IMR-90 (cell line): ENCODE measurements around the gene GALNT7. TPM values are rescaled to one million over a fixed set of nuclear protein-coding genes. Genes with fewer than 3 reads are reported as not detected.

Experiments used
- ATAC-seq: fragments of 200-7000 bp; cut with Tn5 transposase; 2 replicates; pipeline ENCODE4 v1.9.1; 2020; ENCODE audit warnings: low read depth, mild to moderate bottlenecking, moderate library complexity
- BruUV-seq: library from RNA; stranded (reverse); fragments of 400-500 nt; replicated peaks from 2 replicates; lab custom pipeline; 2021; lab: Mats Ljungman, UMichigan
- CTCF ChIA-PET: fragments of 300-600 bp; formaldehyde crosslinking; extraction: SDS; loops from one replicate; lab custom pipeline; 2021; ENCODE audit warnings: antibody characterized with exemption; lab: Yijun Ruan, JAX
- POLR2A ChIA-PET: fragments of 300-600 bp; sonication (Branson Sonifier 250); formaldehyde crosslinking; loops from one replicate; lab custom pipeline; 2022; ENCODE audit warnings: antibody characterized with exemption; ENCODE audit not compliant: unreplicated experiment; lab: Charles Lee
- DNase-seq: peaks from one replicate; pipeline ENCODE4 v3.0.0; 2013
- H2AFZ ChIP-seq: replicated peaks from 2 replicates; pipeline ENCODE3; 2013; ENCODE audit warnings: low read length, mild to moderate bottlenecking; ENCODE audit not compliant: poor library complexity
- H2AK5ac ChIP-seq: 2 replicates; pipeline ENCODE4 v1.6.1; 2013; ENCODE audit warnings: low read depth, low read length, inconsistent platforms
- H2AK9ac ChIP-seq: replicated peaks from 2 replicates; pipeline ENCODE3; 2013; ENCODE audit warnings: mild to moderate bottlenecking, low read depth, low read length, moderate library complexity; ENCODE audit not compliant: poor library complexity
- H2BK120ac ChIP-seq: 2 replicates; pipeline ENCODE4 v1.6.1; 2013; ENCODE audit warnings: low read depth, low read length, inconsistent platforms
- H2BK15ac ChIP-seq: 3 replicates; pipeline ENCODE4 v1.6.1; 2013; ENCODE audit warnings: low read depth, low read length, inconsistent platforms
- H2BK20ac ChIP-seq: 2 replicates; pipeline ENCODE4 v1.6.1; 2013; ENCODE audit warnings: low read depth, mild to moderate bottlenecking, inconsistent platforms, low read length, moderate library complexity
- H2BK5ac ChIP-seq: 2 replicates; pipeline ENCODE4 v1.6.1; 2013; ENCODE audit warnings: mild to moderate bottlenecking, low read depth, low read length, inconsistent platforms; ENCODE audit not compliant: poor library complexity, severe bottlenecking
- H3K14ac ChIP-seq: replicated peaks from 2 replicates; pipeline ENCODE4 v1.6.1; 2013; ENCODE audit warnings: low read depth, low read length, inconsistent platforms
- H3K18ac ChIP-seq: 2 replicates; pipeline ENCODE4 v1.6.1; 2013; ENCODE audit warnings: low read depth, low read length, control low read depth
- H3K23ac ChIP-seq: 2 replicates; pipeline ENCODE4 v1.6.1; 2013; ENCODE audit warnings: low read depth, low read length, inconsistent platforms
- H3K27ac ChIP-seq: 2 replicates; pipeline ENCODE4 v1.5.1; 2013; ENCODE audit warnings: mild to moderate bottlenecking, control low read depth, low read length; ENCODE audit not compliant: insufficient read depth
- H3K27me3 ChIP-seq: 2 replicates; pipeline ENCODE4 v1.6.1; 2013; ENCODE audit warnings: low read length; ENCODE audit not compliant: control insufficient read depth, insufficient read depth
- H3K36me3 ChIP-seq: 2 replicates; pipeline ENCODE4 v1.6.1; 2013; ENCODE audit warnings: low read length, mixed read lengths; ENCODE audit not compliant: control insufficient read depth, insufficient read depth
- H3K4ac ChIP-seq: 2 replicates; pipeline ENCODE4 v1.6.1; 2013; ENCODE audit warnings: low read depth, low read length, inconsistent platforms
- H3K4me1 ChIP-seq: 2 replicates; pipeline ENCODE4 v1.6.1; 2013; ENCODE audit warnings: low read length, mixed read lengths; ENCODE audit not compliant: control insufficient read depth, insufficient read depth
- H3K4me2 ChIP-seq: 2 replicates; pipeline ENCODE4 v1.6.1; 2013; ENCODE audit warnings: low read depth, mild to moderate bottlenecking, control low read depth, low read length, moderate library complexity
- H3K4me3 ChIP-seq: 2 replicates; pipeline ENCODE4 v1.5.1; 2013; ENCODE audit warnings: low read depth, mild to moderate bottlenecking, control low read depth, low read length, moderate library complexity; ENCODE audit not compliant: insufficient read depth
- H3K56ac ChIP-seq: 2 replicates; pipeline ENCODE4 v1.6.1; 2013; ENCODE audit warnings: low read length, inconsistent platforms; ENCODE audit not compliant: insufficient read depth; ENCODE audit errors: extremely low read depth
- H3K79me1 ChIP-seq, 2 experiments: 2 replicates each; pipeline ENCODE4 v1.6.1; 2013; ENCODE audit warnings: low read length in 2 of 2, inconsistent platforms in 1 of 2, low read depth in 1 of 2
- H3K9ac ChIP-seq: 2 replicates; pipeline ENCODE4 v1.6.1; 2013; ENCODE audit warnings: low read depth, low read length, control low read depth
- H3K9me1 ChIP-seq: 2 replicates; pipeline ENCODE4 v1.6.1; 2013; ENCODE audit warnings: low read length, inconsistent platforms; ENCODE audit not compliant: insufficient read depth
- H3K9me3 ChIP-seq: 2 replicates; pipeline ENCODE4 v1.6.1; 2013; ENCODE audit warnings: low read length; ENCODE audit not compliant: control insufficient read depth, insufficient read depth
- H4K20me1 ChIP-seq: 2 replicates; pipeline ENCODE4 v1.6.1; 2013; ENCODE audit warnings: low read length, inconsistent platforms; ENCODE audit not compliant: insufficient read depth
- H4K5ac ChIP-seq: 2 replicates; pipeline ENCODE4 v1.6.1; 2013; ENCODE audit warnings: mild to moderate bottlenecking, low read depth, low read length, control low read depth
- H4K8ac ChIP-seq, 2 experiments: 2 replicates each; pipeline ENCODE4 v1.6.1; 2013; ENCODE audit warnings: low read depth in 2 of 2, low read length in 2 of 2, control low read depth in 1 of 2, inconsistent platforms in 1 of 2
- H4K91ac ChIP-seq: 2 replicates; pipeline ENCODE4 v1.6.1; 2013; ENCODE audit warnings: low read depth, low read length, inconsistent platforms; ENCODE audit not compliant: insufficient read depth
- CEBPB ChIP-seq: IDR thresholded peaks from 2 replicates; pipeline ENCODE4 v1.6.1; 2012; ENCODE audit warnings: low read depth, low read length, improper control_type of control experiment
- CHD1 ChIP-seq: IDR thresholded peaks from 2 replicates; pipeline ENCODE4 v1.6.1; 2012; ENCODE audit warnings: low read depth, low read length, improper control_type of control experiment
- CTCF ChIP-seq: conservative IDR thresholded peaks from 2 replicates; pipeline ENCODE4 v1.5.1; 2012; ENCODE audit warnings: mild to moderate bottlenecking, low read depth, low read length, improper control_type of control experiment
- MAFK ChIP-seq: IDR thresholded peaks from 2 replicates; pipeline ENCODE4 v1.6.1; 2012; ENCODE audit warnings: low read depth, low read length, improper control_type of control experiment
- MAZ ChIP-seq: IDR thresholded peaks from 2 replicates; pipeline ENCODE4 v1.6.1; 2012; ENCODE audit warnings: low read depth, mild to moderate bottlenecking, low read length, improper control_type of control experiment, moderate library complexity, borderline replicate concordance
- MXI1 ChIP-seq: IDR thresholded peaks from 2 replicates; pipeline ENCODE4 v1.6.1; 2012; ENCODE audit warnings: low read depth, mild to moderate bottlenecking, low read length, moderate library complexity, borderline replicate concordance
- NFE2L2 ChIP-seq: fragments of 150-350 bp; IDR thresholded peaks from 2 replicates; pipeline ENCODE4 v1.6.1; 2016; ENCODE audit warnings: low read depth, mild to moderate bottlenecking, low read length
- RAD21 ChIP-seq: IDR thresholded peaks from 2 replicates; pipeline ENCODE4 v1.6.1; 2012; ENCODE audit warnings: low read length, improper control_type of control experiment
- RCOR1 ChIP-seq: IDR thresholded peaks from 2 replicates; pipeline ENCODE4 v1.6.1; 2012; ENCODE audit warnings: mild to moderate bottlenecking, low read length, improper control_type of control experiment; ENCODE audit not compliant: insufficient replicate concordance
- SMC3 ChIP-seq: fragments of 150-350 bp; IDR thresholded peaks from 2 replicates; pipeline ENCODE4 v1.6.1; 2016; ENCODE audit warnings: low read depth, mild to moderate bottlenecking, antibody characterized with exemption, low read length, moderate library complexity
- WGBS, 2 experiments: methylation state at CpG; one replicate each; pipeline versions ENCODE4 v1.1.5 to v1.1.7; 2013; ENCODE audit warnings: missing lambda C conversion rate in 2 of 2; ENCODE audit not compliant: insufficient read length in 1 of 2; ENCODE audit errors: extremely low coverage in 2 of 2; 5-methylcytosine and 5-hydroxymethylcytosine counted together
- dilution Hi-C: fragments of 300-500 bp; cut with HindIII; formaldehyde crosslinking; loops from one replicate; pipeline ENCODE4 v1.14.3; 2018; ENCODE audit warnings: low sequenced_read_pairs; ENCODE audit not compliant: unreplicated experiment
- in situ Hi-C: fragments of 300-500 bp; cut with MboI; formaldehyde crosslinking; loops from 3 replicates; pipeline ENCODE4 v1.14.3; 2019; ENCODE audit warnings: low sequenced_read_pairs, inconsistent platforms, mixed read lengths
- intact Hi-C: fragments of 100-400 bp; cut with micrococcal nuclease; formaldehyde crosslinking; loops from 2 replicates; pipeline ENCODE4 v1.10.0; 2022
- polyA plus RNA-seq, 3 experiments: library from polyadenylated mRNA; depleted of rRNA; stranded (reverse); fragments of >200 nt; gene quantifications; 2 replicates each; pipeline ENCODE4 v1.2.3, GENCODE V29; 2012; ENCODE audit warnings: low replicate concordance in 1 of 3
- total RNA-seq: library from RNA; depleted of rRNA; stranded (reverse); fragments of >200 nt; gene quantifications from 2 replicates; pipeline ENCODE4 v1.2.3, GENCODE V29; 2012

GALNT7 gene
- total and polyA plus RNA-seq, 2 of the 4 experiments (the other 2 are of a cell fraction), result 19.1 to 31.2 TPM

GRCh38 chr4:173343832-173344397 lies 175.3 kb downstream of the GALNT7 start:
- H2BK20ac ChIP-seq, result no peak overlapping the region
- no peak overlapping the region for H3K56ac ChIP-seq
- H4K5ac ChIP-seq, result no peak overlapping the region
- no peaks in the 10 kb centered on the region for H3K9me1 ChIP-seq
- no TSS peak for BruUV-seq
- no peak overlapping the region for H3K9ac ChIP-seq
- no peak overlapping the region for H2BK15ac ChIP-seq
- no peaks in the 10 kb centered on the region for H3K79me1 ChIP-seq
- no peak overlapping the region for H2BK5ac ChIP-seq
- no peak overlapping the region for H3K4me3 ChIP-seq
- H3K23ac ChIP-seq, result no peak overlapping the region
- H2AK5ac ChIP-seq, result no peak overlapping the region
- no peak overlapping the region for H2AFZ ChIP-seq
- no CpG with 5 or more reads among the region's 3 CpGs for WGBS, 2 experiments
- no peak overlapping the region for H3K27ac ChIP-seq
- no peak overlapping the region for H2BK120ac ChIP-seq
- dilution Hi-C loops (no loop called here), intact Hi-C loops (no loop called here), in situ Hi-C loops (no loop called here)
- H3K9me3 ChIP-seq, result no peaks in the 10 kb centered on the region
- H3K36me3 ChIP-seq, result no peaks in the 10 kb centered on the region
- no peaks in the 10 kb centered on the region for H4K20me1 ChIP-seq
- no peak overlapping the region for H4K8ac ChIP-seq
- ATAC-seq, result no peak
- peaks cover 2% of the 10 kb centered on the region; the same call in 1 of the 2 replicates for H3K4me1 ChIP-seq
- DNase-seq, result no peak
- H2AK9ac ChIP-seq, result no peak overlapping the region
- H3K4ac ChIP-seq, result no peak overlapping the region
- ChIA-PET CTCF (interaction anchor here (0.6 kb wide), 1 partner anchor 43 kb away, joined by 3 read pairs; no protein-coding TSS in a partner anchor), POLR2A (no interaction called here)
- no peak overlapping the region for H3K4me2 ChIP-seq
- no peak overlapping the region for H3K18ac ChIP-seq
- no peak overlapping the region for H4K91ac ChIP-seq
- H3K14ac ChIP-seq, result no peak overlapping the region
- TF ChIP-seq RAD21, result no peak
- TF ChIP-seq MAZ, result no peak
- no peak for TF ChIP-seq RCOR1
- no peak for TF ChIP-seq CTCF
- no peak for TF ChIP-seq SMC3
- TF ChIP-seq CEBPB, result no peak
- TF ChIP-seq MAFK, result no peak
- no peak for TF ChIP-seq NFE2L2
- TF ChIP-seq CHD1, result no peak
- no peak for TF ChIP-seq MXI1
- H3K27me3 ChIP-seq, result no peaks in the 10 kb centered on the region
